Right hindlimb (tissue), 1 donor: Measurements from ENCODE around the gene CHMP2A.
"Not testable (repeated sequence)": the region's sequence is repeated elsewhere in the genome, so short reads cannot be mapped to it uniquely, and the experiment has no call there.

Experiments
- DNase-seq: peaks from one replicate; pipeline ENCODE4 v3.0.0-alpha.2; 2018

The CHMP2A gene

GRCh38 chr19:58554494-58555368 lies at the start of gene CHMP2A:
Gene CHMP2A, minus strand, starts transcription at chr19:58555105. Its CDS starts 893 bp downstream, at chr19:58554212.
- peak; percentile 98 for DNase-seq

- no peak for DNase-seq
Observed at GRCh38 chr19:58586133-58586765, 31.3 kb upstream of the CHMP2A start.

- no peak for DNase-seq
Observed at GRCh38 chr19:58585442-58586132, 30.7 kb upstream of the CHMP2A start.

GRCh38 chr19:58584498-58585441 lies 29.9 kb upstream of the CHMP2A start:
- DNase-seq, result peak; percentile 16

- no peak for DNase-seq
Observed at GRCh38 chr19:58582985-58583384, 28.1 kb upstream of the CHMP2A start.

- peak; percentile 91 for DNase-seq
Observed at GRCh38 chr19:58581227-58582141, 26.6 kb upstream of the CHMP2A start.

GRCh38 chr19:58579473-58580142 lies 24.7 kb upstream of the CHMP2A start:
- DNase-seq, result no peak

- no peak for DNase-seq
Observed at GRCh38 chr19:58578012-58578925, 23.4 kb upstream of the CHMP2A start.

- DNase-seq, result not testable (repeated sequence)
Observed at GRCh38 chr19:58577581-58577980, 22.7 kb upstream of the CHMP2A start.

- peak; percentile 94 for DNase-seq
Observed at GRCh38 chr19:58575183-58576041, 20.5 kb upstream of the CHMP2A start.

GRCh38 chr19:58573658-58574164 lies 18.8 kb upstream of the CHMP2A start:
- DNase-seq, result no peak

- DNase-seq, result peak; percentile 100
Observed at GRCh38 chr19:58572818-58573657, 18.1 kb upstream of the CHMP2A start, which contains the start of gene MZF1. Gene MZF1, minus strand, starts transcription at chr19:58573335. Its CDS starts 1,946 bp downstream, at chr19:58571389.

- DNase-seq, result no peak
Observed at GRCh38 chr19:58572026-58572817, 17.3 kb upstream of the CHMP2A start.

- no peak for DNase-seq
Observed at GRCh38 chr19:58571575-58571947, 16.7 kb upstream of the CHMP2A start.

- no peak for DNase-seq
Observed at GRCh38 chr19:58570770-58571574, 16.1 kb upstream of the CHMP2A start.
